ENCODE measurements around the gene BRINP3. TPM values are rescaled to one million over a fixed set of nuclear protein-coding genes. Genes with fewer than 3 reads are reported as not detected.

The BRINP3 gene
- polyA plus RNA-seq, 1 donor from 2014 or later: 7.7 TPM

DNA sequence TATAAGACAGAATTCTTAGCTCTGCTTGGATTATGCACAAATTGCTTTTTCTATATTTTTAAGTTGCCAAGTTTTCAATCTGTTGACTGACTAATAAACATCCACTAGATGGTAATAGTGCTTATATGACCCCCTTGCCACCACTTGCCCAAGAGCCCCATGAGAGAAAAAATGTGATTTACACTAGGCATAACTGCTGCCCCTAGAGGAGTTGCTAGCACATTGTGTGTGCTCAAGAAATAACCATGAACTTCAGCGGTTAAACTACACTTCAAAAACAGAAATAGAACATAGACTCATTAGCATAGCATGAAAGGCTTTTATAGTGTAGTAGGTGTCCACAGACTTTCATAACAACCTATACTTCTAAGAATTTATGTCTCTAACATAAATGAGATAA lies 61.4 kb downstream of the BRINP3 start:
- no peak for TF ChIP-seq SMC3 (conservative IDR thresholded peaks at IDR 0.05; ENCODE audit: poor library complexity)
- TF ChIP-seq MXI1 (conservative IDR thresholded peaks at IDR 0.05; ENCODE audit: poor library complexity, severe bottlenecking): no peak
- TF ChIP-seq POLR2AphosphoS5 (IDR thresholded peaks at IDR 0.05): no peak
- TF ChIP-seq EP300 (conservative IDR thresholded peaks at IDR 0.05; ENCODE audit: poor library complexity, severe bottlenecking): no peak
- TF ChIP-seq EZH2 (IDR thresholded peaks at IDR 0.05; ENCODE audit: borderline replicate concordance, insufficient read depth, low read length, poor library complexity, severe bottlenecking): no peak
- TF ChIP-seq, protein P1, sequence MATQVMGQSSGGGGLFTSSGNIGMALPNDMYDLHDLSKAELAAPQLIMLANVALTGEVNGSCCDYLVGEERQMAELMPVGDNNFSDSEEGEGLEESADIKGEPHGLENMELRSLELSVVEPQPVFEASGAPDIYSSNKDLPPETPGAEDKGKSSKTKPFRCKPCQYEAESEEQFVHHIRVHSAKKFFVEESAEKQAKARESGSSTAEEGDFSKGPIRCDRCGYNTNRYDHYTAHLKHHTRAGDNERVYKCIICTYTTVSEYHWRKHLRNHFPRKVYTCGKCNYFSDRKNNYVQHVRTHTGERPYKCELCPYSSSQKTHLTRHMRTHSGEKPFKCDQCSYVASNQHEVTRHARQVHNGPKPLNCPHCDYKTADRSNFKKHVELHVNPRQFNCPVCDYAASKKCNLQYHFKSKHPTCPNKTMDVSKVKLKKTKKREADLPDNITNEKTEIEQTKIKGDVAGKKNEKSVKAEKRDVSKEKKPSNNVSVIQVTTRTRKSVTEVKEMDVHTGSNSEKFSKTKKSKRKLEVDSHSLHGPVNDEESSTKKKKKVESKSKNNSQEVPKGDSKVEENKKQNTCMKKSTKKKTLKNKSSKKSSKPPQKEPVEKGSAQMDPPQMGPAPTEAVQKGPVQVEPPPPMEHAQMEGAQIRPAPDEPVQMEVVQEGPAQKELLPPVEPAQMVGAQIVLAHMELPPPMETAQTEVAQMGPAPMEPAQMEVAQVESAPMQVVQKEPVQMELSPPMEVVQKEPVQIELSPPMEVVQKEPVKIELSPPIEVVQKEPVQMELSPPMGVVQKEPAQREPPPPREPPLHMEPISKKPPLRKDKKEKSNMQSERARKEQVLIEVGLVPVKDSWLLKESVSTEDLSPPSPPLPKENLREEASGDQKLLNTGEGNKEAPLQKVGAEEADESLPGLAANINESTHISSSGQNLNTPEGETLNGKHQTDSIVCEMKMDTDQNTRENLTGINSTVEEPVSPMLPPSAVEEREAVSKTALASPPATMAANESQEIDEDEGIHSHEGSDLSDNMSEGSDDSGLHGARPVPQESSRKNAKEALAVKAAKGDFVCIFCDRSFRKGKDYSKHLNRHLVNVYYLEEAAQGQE (IDR thresholded peaks at IDR 0.05; ENCODE audit: borderline replicate concordance): no peak
- H3K27ac ChIP-seq (ENCODE audit: low read length): no peak overlapping the region

DNA sequence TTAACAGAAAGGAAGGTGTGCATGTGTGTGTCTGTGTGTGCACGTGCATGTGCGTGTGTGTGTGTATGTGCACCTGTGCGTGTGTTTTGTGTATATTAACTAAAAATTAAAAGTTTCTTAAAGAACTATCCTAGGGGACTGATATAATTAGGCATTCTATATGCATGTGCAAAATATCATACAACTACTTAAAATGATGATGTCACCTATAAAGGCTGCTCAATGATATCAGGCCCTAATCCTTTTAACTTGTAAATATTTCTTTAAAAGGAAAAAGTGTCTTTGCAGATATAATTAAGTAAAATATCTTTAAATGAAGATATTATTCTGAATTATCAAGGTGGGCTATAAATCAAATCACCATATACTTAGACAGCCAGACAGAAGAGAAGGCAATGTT lies 64.5 kb downstream of the BRINP3 start:
- no peaks in the 10 kb centered on the region for H4K20me1 ChIP-seq (ENCODE audit: insufficient read depth)
- no peak overlapping the region for H3K27ac ChIP-seq (ENCODE audit: low read length)
- no peaks in the 10 kb centered on the region for H3K9me3 ChIP-seq (ENCODE audit: low read length)
- H3K27me3 ChIP-seq (ENCODE audit: insufficient read depth, low read depth, low read length): no peaks in the 10 kb centered on the region
- no peak overlapping the region for H3K9ac ChIP-seq (ENCODE audit: low read length)
- H3K36me3 ChIP-seq (ENCODE audit: insufficient read depth, low read length): no peaks in the 10 kb centered on the region
- no peak overlapping the region for H2AFZ ChIP-seq (ENCODE audit: low read depth, low read length)
- no peaks in the 10 kb centered on the region for H3K9me2 ChIP-seq (ENCODE audit: insufficient read depth, low read length)
- no peaks in the 10 kb centered on the region for H3K79me2 ChIP-seq (replicated peaks; ENCODE audit: insufficient read depth, low read length)
- H3F3A ChIP-seq (ENCODE audit: insufficient read depth, low read length, poor library complexity, severe bottlenecking): no peaks in the 10 kb centered on the region
- no peak overlapping the region for H3K4me2 ChIP-seq (ENCODE audit: low read length)
- no peak for TF ChIP-seq POLR2AphosphoS5 (IDR thresholded peaks at IDR 0.05)
- H3K4me3 ChIP-seq (ENCODE audit: low read length): no peak overlapping the region

More for the DNA sequence above, 61.4 kb downstream of the BRINP3 start:
- Histone ChIP-seq H3K9me3 (ENCODE audit: low read length) (no peaks in the 10 kb centered on the region), H3K9ac (ENCODE audit: low read length) (no peak overlapping the region), H3K4me3 (ENCODE audit: low read length) (no peak overlapping the region), H3F3A (ENCODE audit: insufficient read depth, low read length, poor library complexity, severe bottlenecking) (no peaks in the 10 kb centered on the region), H2AFZ (ENCODE audit: low read depth, low read length) (no peak overlapping the region), H3K27me3 (ENCODE audit: insufficient read depth, low read depth, low read length) (no peaks in the 10 kb centered on the region), H3K79me2 (replicated peaks; ENCODE audit: insufficient read depth, low read length) (no peaks in the 10 kb centered on the region), H4K20me1 (ENCODE audit: insufficient read depth) (no peaks in the 10 kb centered on the region), H3K4me2 (ENCODE audit: low read length) (no peak overlapping the region), H3K36me3 (ENCODE audit: insufficient read depth, low read length) (no peaks in the 10 kb centered on the region), H3K9me2 (ENCODE audit: insufficient read depth, low read length) (no peaks in the 10 kb centered on the region)

DNA sequence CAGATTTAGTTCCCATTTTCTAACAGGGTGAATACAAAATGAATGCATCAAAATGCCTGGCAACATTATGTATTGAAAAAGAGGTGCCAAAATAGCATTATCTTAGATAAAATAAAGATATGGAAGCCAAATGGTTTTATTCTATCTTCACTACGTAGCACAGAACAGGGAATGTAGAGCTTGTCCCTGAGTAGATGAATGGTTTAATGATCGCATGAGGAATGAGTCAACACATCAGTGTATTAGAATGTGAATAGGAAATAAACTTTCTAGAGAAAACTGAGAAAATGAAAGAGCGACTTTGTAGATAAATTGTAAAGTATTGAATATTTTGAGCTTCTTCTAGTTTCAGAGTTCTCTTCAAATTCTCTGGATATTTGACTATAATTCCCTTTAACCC lies 74.3 kb downstream of the BRINP3 start:
- H3K4me3 ChIP-seq (ENCODE audit: low read length): no peak overlapping the region
- no peaks in the 10 kb centered on the region for H3K9me2 ChIP-seq (ENCODE audit: insufficient read depth, low read length)
- H3K36me3 ChIP-seq (ENCODE audit: insufficient read depth, low read length): no peaks in the 10 kb centered on the region

More for the DNA sequence above, 74.3 kb downstream of the BRINP3 start:
- Histone ChIP-seq H3K79me2 (replicated peaks; ENCODE audit: insufficient read depth, low read length) (no peaks in the 10 kb centered on the region), H4K20me1 (ENCODE audit: insufficient read depth) (no peaks in the 10 kb centered on the region), H3K27ac (ENCODE audit: low read length) (no peak overlapping the region), H3K27me3 (ENCODE audit: insufficient read depth, low read depth, low read length) (no peaks in the 10 kb centered on the region), H3K9ac (ENCODE audit: low read length) (no peak overlapping the region), H3K9me3 (ENCODE audit: low read length) (no peaks in the 10 kb centered on the region), H3F3A (ENCODE audit: insufficient read depth, low read length, poor library complexity, severe bottlenecking) (no peaks in the 10 kb centered on the region), H3K4me2 (ENCODE audit: low read length) (no peak overlapping the region), H2AFZ (ENCODE audit: low read depth, low read length) (no peak overlapping the region)
- TF ChIP-seq, protein P2, sequence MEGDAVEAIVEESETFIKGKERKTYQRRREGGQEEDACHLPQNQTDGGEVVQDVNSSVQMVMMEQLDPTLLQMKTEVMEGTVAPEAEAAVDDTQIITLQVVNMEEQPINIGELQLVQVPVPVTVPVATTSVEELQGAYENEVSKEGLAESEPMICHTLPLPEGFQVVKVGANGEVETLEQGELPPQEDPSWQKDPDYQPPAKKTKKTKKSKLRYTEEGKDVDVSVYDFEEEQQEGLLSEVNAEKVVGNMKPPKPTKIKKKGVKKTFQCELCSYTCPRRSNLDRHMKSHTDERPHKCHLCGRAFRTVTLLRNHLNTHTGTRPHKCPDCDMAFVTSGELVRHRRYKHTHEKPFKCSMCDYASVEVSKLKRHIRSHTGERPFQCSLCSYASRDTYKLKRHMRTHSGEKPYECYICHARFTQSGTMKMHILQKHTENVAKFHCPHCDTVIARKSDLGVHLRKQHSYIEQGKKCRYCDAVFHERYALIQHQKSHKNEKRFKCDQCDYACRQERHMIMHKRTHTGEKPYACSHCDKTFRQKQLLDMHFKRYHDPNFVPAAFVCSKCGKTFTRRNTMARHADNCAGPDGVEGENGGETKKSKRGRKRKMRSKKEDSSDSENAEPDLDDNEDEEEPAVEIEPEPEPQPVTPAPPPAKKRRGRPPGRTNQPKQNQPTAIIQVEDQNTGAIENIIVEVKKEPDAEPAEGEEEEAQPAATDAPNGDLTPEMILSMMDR (IDR thresholded peaks at IDR 0.05; ENCODE audit: poor library complexity, severe bottlenecking): no peak
- TF ChIP-seq EP300 (conservative IDR thresholded peaks at IDR 0.05; ENCODE audit: poor library complexity, severe bottlenecking) (no peak), POLR2AphosphoS5 (IDR thresholded peaks at IDR 0.05) (no peak), MXI1 (conservative IDR thresholded peaks at IDR 0.05; ENCODE audit: poor library complexity, severe bottlenecking) (no peak), TAF1 (IDR thresholded peaks at IDR 0.05; ENCODE audit: low read depth) (no peak), EZH2 (IDR thresholded peaks at IDR 0.05; ENCODE audit: borderline replicate concordance, insufficient read depth, low read length, poor library complexity, severe bottlenecking) (no peak), RAD21 (conservative IDR thresholded peaks at IDR 0.05) (no peak), SMC3 (conservative IDR thresholded peaks at IDR 0.05; ENCODE audit: poor library complexity) (no peak)
- TF ChIP-seq, protein P1 (IDR thresholded peaks at IDR 0.05; ENCODE audit: borderline replicate concordance): no peak
